ENCODE results near the gene TTC33. TPM values are rescaled to one million over a fixed set of nuclear protein-coding genes. Genes with fewer than 3 reads are reported as not detected.

The TTC33 gene
- total RNA-seq, 1 experiment from 2014 or later: 12.6 TPM

DNA sequence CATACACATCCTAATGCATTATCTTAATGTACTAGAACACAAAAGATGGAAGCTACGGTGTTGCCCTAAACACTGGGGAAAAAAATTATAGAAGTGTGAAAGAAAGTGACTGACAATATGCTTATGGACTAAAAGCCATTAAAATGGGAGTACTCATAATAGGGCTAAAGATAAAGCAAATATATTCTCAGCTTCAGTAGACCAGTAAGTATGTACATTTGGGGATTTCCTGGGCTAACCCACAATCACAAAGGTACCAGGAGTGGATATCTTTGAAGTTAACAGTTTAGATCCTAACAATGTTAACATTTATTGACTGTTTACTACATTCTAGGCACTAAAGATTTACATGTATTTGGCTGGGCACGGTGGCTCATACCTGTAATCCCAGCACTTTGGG, 39.2 kb downstream of the TTC33 start:
- intact Hi-C loops (cut with micrococcal nuclease; ENCODE audit: unreplicated experiment): no loop called here
- CTCF ChIA-PET: interaction anchor here (0.6 kb wide), 1 partner anchor 27 kb away, joined by 7 read pairs; no protein-coding TSS in a partner anchor
- ATAC-seq: no peak
- BruUV-seq (replicated peaks): no TSS peak
- POLR2A ChIA-PET: interaction anchor here (0.5 kb wide), 1 partner anchor 319 kb away, joined by 4 read pairs; no protein-coding TSS in a partner anchor
- peaks cover 5% of the 10 kb centered on the region; the same call in 1 of the 2 replicates for H3K4me1 ChIP-seq (ENCODE audit: control insufficient read depth, insufficient read depth, low read length)
- DNase-seq (ENCODE audit: low read depth, low spot score): no peak
- H3K27me3 ChIP-seq (ENCODE audit: control insufficient read depth, insufficient read depth, low read length): no peaks in the 10 kb centered on the region
- in situ Hi-C loops (cut with HindIII; ENCODE audit: low pct_unique_long_range_greater_than_20kb, low sequenced_read_pairs): no loop called here
- TF ChIP-seq REST (IDR thresholded peaks at IDR 0.05; ENCODE audit: insufficient read depth in 1 of 2, low read depth in 2 of 2, low read length in 1 of 2): no peak
- TF ChIP-seq CTCF (IDR thresholded peaks at IDR 0.05): no peak
- TF ChIP-seq SIN3A (IDR thresholded peaks at IDR 0.05; ENCODE audit: borderline replicate concordance, insufficient read depth, low read depth, low read length): no peak
- TF ChIP-seq POLR2AphosphoS5 (IDR thresholded peaks at IDR 0.05; ENCODE audit: low read depth, low read length): no peak
- no peak for TF ChIP-seq TCF7L2 (IDR thresholded peaks at IDR 0.05; ENCODE audit: low read depth, low read length)
- no peak overlapping the region for H3K27ac ChIP-seq (ENCODE audit: low read length)
- no peaks in the 10 kb centered on the region for H3K9me3 ChIP-seq (ENCODE audit: control insufficient read depth, insufficient read depth, low read depth, low read length)
- H3K36me3 ChIP-seq (ENCODE audit: control insufficient read depth, insufficient read depth, low read length): no peaks in the 10 kb centered on the region
- no peak overlapping the region for H3K4me3 ChIP-seq (ENCODE audit: low read depth in 2 of 2, low read length in 2 of 2)

DNA sequence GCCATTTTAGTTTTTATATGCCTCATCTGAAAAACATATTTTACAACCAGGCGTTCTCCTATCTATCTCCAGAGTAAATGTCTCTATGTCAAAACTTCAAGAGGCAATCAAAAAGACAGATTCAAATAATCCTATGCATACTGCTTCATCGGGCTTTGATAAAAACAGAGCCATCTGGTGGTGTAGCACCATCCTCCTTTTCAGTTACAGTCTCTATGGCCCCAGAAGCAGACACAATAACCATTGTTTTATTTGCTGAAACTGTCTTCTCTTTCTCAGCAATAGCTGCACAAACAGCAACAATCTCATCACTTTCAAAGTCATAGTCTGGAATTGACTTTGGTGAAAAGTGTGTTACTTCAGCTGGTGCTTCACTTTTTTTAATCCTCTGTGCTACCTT, 39.8 kb downstream of the TTC33 start:
- no peak for DNase-seq (ENCODE audit: low read depth, low spot score)
- no peak overlapping the region for H3K4me3 ChIP-seq (ENCODE audit: low read depth in 2 of 2, low read length in 2 of 2)
- intact Hi-C loops (cut with micrococcal nuclease; ENCODE audit: unreplicated experiment) (no loop called here), in situ Hi-C loops (cut with HindIII; ENCODE audit: low pct_unique_long_range_greater_than_20kb, low sequenced_read_pairs) (no loop called here)
- no TSS peak for BruUV-seq (replicated peaks)
- H3K36me3 ChIP-seq (ENCODE audit: control insufficient read depth, insufficient read depth, low read length): no peaks in the 10 kb centered on the region
- no peaks in the 10 kb centered on the region for H3K9me3 ChIP-seq (ENCODE audit: control insufficient read depth, insufficient read depth, low read depth, low read length)
- peak; percentile 82; the same call in 1 of the 2 replicates for ATAC-seq
- H3K27me3 ChIP-seq (ENCODE audit: control insufficient read depth, insufficient read depth, low read length): no peaks in the 10 kb centered on the region
- H3K27ac ChIP-seq (ENCODE audit: low read length): no peak overlapping the region
- peaks cover 5% of the 10 kb centered on the region; the same call in 1 of the 2 replicates for H3K4me1 ChIP-seq (ENCODE audit: control insufficient read depth, insufficient read depth, low read length)
- TF ChIP-seq REST (IDR thresholded peaks at IDR 0.05; ENCODE audit: insufficient read depth in 1 of 2, low read depth in 2 of 2, low read length in 1 of 2) (no peak), CTCF (IDR thresholded peaks at IDR 0.05) (peak; percentile 63)
- ChIA-PET CTCF (no interaction called here), POLR2A (no interaction called here)
